Neutrophil (primary cell): Measurements from ENCODE around the gene LIN52.

ENCODE experiments used
- H3K27ac ChIP-seq: fragments of 200-600 bp; sonication (generic); 2 replicates; pipeline ENCODE4 v1.5.1; 2016; ENCODE audit warnings: mild to moderate bottlenecking, moderate library complexity
- H3K27me3 ChIP-seq: fragments of 200-600 bp; sonication (generic); 2 replicates; pipeline ENCODE4 v1.6.0; 2016; ENCODE audit warnings: mild to moderate bottlenecking
- H3K36me3 ChIP-seq: fragments of 200-600 bp; sonication (generic); 2 replicates; pipeline ENCODE4 v1.5.1; 2017
- H3K4me1 ChIP-seq, 2 experiments: fragments of 200-600 bp in 1 of 2; sonication (generic) in 1 of 2; 1 replicate in 1 of 2; 2 replicates in 1 of 2; pipeline versions ENCODE4 v1.5.1 to v1.6.1; 2013 to 2016; ENCODE audit warnings: low read depth in 1 of 2, low read length in 1 of 2, mild to moderate bottlenecking in 1 of 2, moderate library complexity in 1 of 2; ENCODE audit not compliant: control insufficient read depth in 1 of 2, insufficient read depth in 1 of 2
- H3K4me3 ChIP-seq, 2 experiments: fragments of 200-600 bp in 1 of 2; sonication (generic) in 1 of 2; 1 replicate in 1 of 2; 2 replicates in 1 of 2; pipeline ENCODE4 v1.5.1; 2013 to 2016; ENCODE audit warnings: low read depth in 1 of 2, low read length in 1 of 2, mild to moderate bottlenecking in 1 of 2, moderate library complexity in 1 of 2
- H3K9me3 ChIP-seq: fragments of 200-600 bp; sonication (generic); 2 replicates; pipeline ENCODE4 v1.5.1; 2016
- CTCF ChIP-seq: fragments of 200-600 bp; sonication (generic); IDR thresholded peaks from 2 replicates; pipeline ENCODE4 v1.5.1; 2016; ENCODE audit warnings: antibody characterized with exemption

Gene LIN52

DNA sequence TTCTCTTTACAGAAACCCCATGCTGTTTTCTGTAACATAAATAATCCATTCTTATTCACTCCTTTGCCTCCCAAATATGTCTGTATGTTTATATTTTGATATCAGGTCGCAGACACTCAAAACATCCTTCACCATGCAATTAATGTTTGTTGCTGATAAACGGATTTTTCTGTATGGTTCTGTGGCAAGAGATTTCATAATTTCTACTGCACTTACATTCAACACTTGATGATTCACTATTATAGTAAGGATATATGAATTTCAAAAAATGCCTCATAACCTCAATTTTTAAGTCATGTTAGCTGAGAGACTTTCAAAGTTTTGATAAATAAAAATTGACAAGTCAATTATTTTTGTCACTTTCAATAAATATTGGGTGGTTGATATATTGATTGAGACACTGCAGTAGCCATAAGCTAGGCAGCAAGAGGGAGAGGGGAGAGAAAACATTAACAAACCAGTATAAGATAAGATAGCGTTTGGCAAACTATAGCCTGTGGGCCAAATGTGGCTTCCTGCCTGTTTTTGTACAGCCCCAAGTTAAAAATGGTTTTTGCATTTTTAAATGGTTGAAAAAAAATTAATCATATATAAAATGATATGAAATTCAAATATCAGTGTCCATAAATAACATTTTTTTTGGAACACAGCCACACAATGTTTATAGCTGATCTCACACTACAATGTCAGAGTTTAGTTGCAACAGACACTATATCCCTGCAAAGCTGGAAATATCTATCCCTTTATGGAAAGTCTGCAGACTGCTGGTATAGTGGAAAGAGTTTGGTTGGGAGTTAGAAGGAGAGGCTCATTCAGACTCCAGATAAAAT is 18.8 kb upstream of the LIN52 start:
- H3K27me3 ChIP-seq: no peaks in the 10 kb centered on the region

GRCh38 chr14:74077401-74077800 is 7.4 kb upstream of the LIN52 start:
- no peaks in the 10 kb centered on the region for H3K9me3 ChIP-seq
- H3K4me1 ChIP-seq: no peaks in the 10 kb centered on the region
- H3K27me3 ChIP-seq: no peaks in the 10 kb centered on the region
- H3K27ac ChIP-seq: no peak overlapping the region
- no peak for TF ChIP-seq CTCF
- no peak overlapping the region for H3K4me3 ChIP-seq
- peaks cover 2% of the 10 kb centered on the region for H3K36me3 ChIP-seq

More for the DNA sequence above, 18.8 kb upstream of the LIN52 start:
- no peak overlapping the region for H3K27ac ChIP-seq
- H3K36me3 ChIP-seq: peaks cover 55% of the 10 kb centered on the region
- no peak overlapping the region for H3K4me3 ChIP-seq
- no peaks in the 10 kb centered on the region for H3K4me1 ChIP-seq
- H3K9me3 ChIP-seq: no peaks in the 10 kb centered on the region
- no peak for TF ChIP-seq CTCF

GRCh38 chr14:74080820-74081460 is 3.8 kb upstream of the LIN52 start:
- Histone ChIP-seq H3K9me3 (no peaks in the 10 kb centered on the region), H3K27ac (no peak overlapping the region), H3K27me3 (no peaks in the 10 kb centered on the region), H3K4me3 (no peak overlapping the region), H3K4me1 (peaks cover 17 to 20% of the 10 kb centered on the region in 2 experiments), H3K36me3 (no peaks in the 10 kb centered on the region)
- no peak for TF ChIP-seq CTCF

- H3K36me3 ChIP-seq: no peaks in the 10 kb centered on the region
- H3K27me3 ChIP-seq: no peaks in the 10 kb centered on the region
- H3K4me3 ChIP-seq: no peak overlapping the region
- H3K9me3 ChIP-seq: no peaks in the 10 kb centered on the region
- no peak overlapping the region for H3K27ac ChIP-seq
- TF ChIP-seq CTCF: no peak
- peaks cover 17 to 20% of the 10 kb centered on the region in 2 experiments for H3K4me1 ChIP-seq
Measured at GRCh38 chr14:74081491-74081890, 3.3 kb upstream of the LIN52 start.

- Histone ChIP-seq H3K4me3 (no peak overlapping the region), H3K4me1 (peaks cover 17 to 20% of the 10 kb centered on the region in 2 experiments)
- TF ChIP-seq CTCF: no peak
Measured at GRCh38 chr14:74083161-74083560, 1.6 kb upstream of the LIN52 start.

More at GRCh38 chr14:74083161-74083560, 1.6 kb upstream of the LIN52 start:
- H3K9me3 ChIP-seq: no peaks in the 10 kb centered on the region
- no peak overlapping the region for H3K27ac ChIP-seq
- no peaks in the 10 kb centered on the region for H3K27me3 ChIP-seq
- H3K36me3 ChIP-seq: no peaks in the 10 kb centered on the region
